H9 (cell line): Measurements from ENCODE around the gene C16orf74. TPM values are rescaled to one million over a fixed set of nuclear protein-coding genes. Genes with fewer than 3 reads are reported as not detected.

ENCODE experiments used
- DNase-seq: peaks from one replicate; pipeline ENCODE4 v3.0.0-alpha.2; 2017
- H2AFZ ChIP-seq: one replicate; pipeline ENCODE4 v1.6.1; 2013; ENCODE audit warnings: mild to moderate bottlenecking, low read length, control low read depth, moderate library complexity
- H2AK5ac ChIP-seq: 2 replicates; pipeline ENCODE4 v1.6.1; 2013; ENCODE audit warnings: low read length, control low read depth, mixed read lengths; ENCODE audit not compliant: insufficient read length
- H2BK120ac ChIP-seq: one replicate; pipeline ENCODE4 v1.6.1; 2013; ENCODE audit warnings: low read depth, mild to moderate bottlenecking, low read length, control low read depth, inconsistent platforms; ENCODE audit not compliant: poor library complexity, severe bottlenecking
- H2BK12ac ChIP-seq: 2 replicates; pipeline ENCODE4 v1.6.1; 2013; ENCODE audit warnings: low read length, control low read depth, mixed read lengths, low read depth; ENCODE audit not compliant: insufficient read length
- H2BK15ac ChIP-seq: 2 replicates; pipeline ENCODE4 v1.6.1; 2013; ENCODE audit warnings: low read depth, low read length, control low read depth
- H2BK20ac ChIP-seq: one replicate; pipeline ENCODE4 v1.6.1; 2013; ENCODE audit warnings: low read depth, mild to moderate bottlenecking, low read length, control low read depth, inconsistent platforms; ENCODE audit not compliant: poor library complexity, severe bottlenecking
- H2BK5ac ChIP-seq: 2 replicates; pipeline ENCODE4 v1.6.1; 2013; ENCODE audit warnings: low read length, control low read depth, mixed read lengths; ENCODE audit not compliant: insufficient read length
- H3K14ac ChIP-seq: 2 replicates; pipeline ENCODE4 v1.6.1; 2013; ENCODE audit warnings: low read length, control low read depth; ENCODE audit not compliant: insufficient read depth
- H3K18ac ChIP-seq: 2 replicates; pipeline ENCODE4 v1.6.1; 2013; ENCODE audit warnings: low read depth, mild to moderate bottlenecking, mixed read lengths, low read length, control low read depth; ENCODE audit not compliant: insufficient read length
- H3K23ac ChIP-seq: 2 replicates; pipeline ENCODE4 v1.6.1; 2013; ENCODE audit warnings: low read length, control low read depth, mixed read lengths, low read depth; ENCODE audit not compliant: insufficient read length
- H3K23me2 ChIP-seq: 2 replicates; pipeline ENCODE4 v1.6.1; 2013; ENCODE audit warnings: low read depth, mild to moderate bottlenecking, mixed read lengths, low read length, control low read depth; ENCODE audit not compliant: insufficient read length, poor library complexity, severe bottlenecking
- H3K27ac ChIP-seq: 2 replicates; pipeline ENCODE4 v1.5.1; 2013; ENCODE audit warnings: low read length, control low read depth, mixed read lengths, low read depth; ENCODE audit not compliant: insufficient read length
- H3K27me3 ChIP-seq: 2 replicates; pipeline ENCODE4 v1.6.1; 2013; ENCODE audit warnings: low read length, control low read depth, inconsistent platforms; ENCODE audit not compliant: insufficient read depth
- H3K4ac ChIP-seq: 2 replicates; pipeline ENCODE4 v1.6.1; 2013; ENCODE audit warnings: low read depth, mild to moderate bottlenecking, control low read depth, inconsistent platforms, low read length, moderate library complexity
- H3K4me1 ChIP-seq: 2 replicates; pipeline ENCODE4 v1.6.1; 2013; ENCODE audit warnings: low read length, control low read depth, inconsistent platforms; ENCODE audit not compliant: insufficient read depth
- H3K4me2 ChIP-seq: 2 replicates; pipeline ENCODE4 v1.6.1; 2013; ENCODE audit warnings: low read length, control low read depth, mixed read lengths; ENCODE audit not compliant: insufficient read length, insufficient read depth
- H3K56ac ChIP-seq: 2 replicates; pipeline ENCODE4 v1.6.1; 2013; ENCODE audit warnings: low read depth, mild to moderate bottlenecking, mixed read lengths, low read length, control low read depth; ENCODE audit not compliant: insufficient read length
- H3K79me1 ChIP-seq: 2 replicates; pipeline ENCODE4 v1.6.1; 2013; ENCODE audit warnings: low read depth, mild to moderate bottlenecking, moderate library complexity, low read length, control low read depth, inconsistent platforms; ENCODE audit not compliant: insufficient read depth, poor library complexity, severe bottlenecking
- H3K79me2 ChIP-seq: 2 replicates; pipeline ENCODE4 v1.6.1; 2013; ENCODE audit warnings: low read length, control low read depth, inconsistent platforms; ENCODE audit not compliant: insufficient read depth
- H3K9ac ChIP-seq: 2 replicates; pipeline ENCODE4 v1.6.1; 2013; ENCODE audit warnings: low read length, control low read depth, mixed read lengths; ENCODE audit not compliant: insufficient read length; ENCODE audit errors: extremely low read depth
- H3K9me3 ChIP-seq: one replicate; pipeline ENCODE4 v1.6.1; 2013; ENCODE audit warnings: low read depth, low read length, inconsistent platforms; ENCODE audit not compliant: control insufficient read depth
- H3T11ph ChIP-seq: one replicate; pipeline ENCODE4 v1.6.1; 2013; ENCODE audit warnings: mild to moderate bottlenecking, low read length, control low read depth, inconsistent platforms
- H4K20me1 ChIP-seq: one replicate; pipeline ENCODE4 v1.6.1; 2013; ENCODE audit not compliant: control insufficient read depth, insufficient read length, insufficient read depth
- H4K5ac ChIP-seq: 2 replicates; pipeline ENCODE4 v1.6.1; 2013; ENCODE audit warnings: low read depth, mild to moderate bottlenecking, mixed read lengths, low read length, control low read depth; ENCODE audit not compliant: insufficient read length
- H4K8ac ChIP-seq: replicated peaks from 2 replicates; pipeline ENCODE4 v1.6.1; 2013; ENCODE audit warnings: low read length, control low read depth, mixed read lengths, low read depth; ENCODE audit not compliant: insufficient read length
- H4K91ac ChIP-seq: 2 replicates; pipeline ENCODE4 v1.6.1; 2013; ENCODE audit warnings: low read depth, mild to moderate bottlenecking, moderate library complexity, mixed read lengths, low read length, control low read depth; ENCODE audit not compliant: insufficient read length
- H3K27ac Mint-ChIP-seq, 3 experiments: 2 replicates in 2 of 3; 3 replicates in 1 of 3; pipeline ENCODE4 v1.8.0; 2020 to 2021; ENCODE audit warnings: mixed read lengths in 3 of 3, mild to moderate bottlenecking in 1 of 3, moderate library complexity in 1 of 3
- H3K27me3 Mint-ChIP-seq: 2 replicates; pipeline ENCODE4 v1.8.0; 2021; ENCODE audit warnings: low read depth, mild to moderate bottlenecking, moderate library complexity, mixed read lengths
- H3K36me3 Mint-ChIP-seq, 3 experiments: 2 replicates in 2 of 3; 3 replicates in 1 of 3; pipeline ENCODE4 v1.8.0; 2020 to 2021; ENCODE audit warnings: low read depth in 3 of 3, mixed read lengths in 3 of 3; ENCODE audit not compliant: insufficient read depth in 1 of 3
- H3K4me1 Mint-ChIP-seq, 2 experiments: 2 replicates each; pipeline ENCODE4 v1.8.0; 2020; ENCODE audit warnings: mixed read lengths in 2 of 2
- H3K4me3 Mint-ChIP-seq, 2 experiments: 2 replicates in 1 of 2; 3 replicates in 1 of 2; pipeline ENCODE4 v1.8.0; 2020 to 2021; ENCODE audit warnings: mild to moderate bottlenecking in 2 of 2, mixed read lengths in 2 of 2, moderate library complexity in 1 of 2
- H3K9me3 Mint-ChIP-seq, 2 experiments: 2 replicates in 1 of 2; 3 replicates in 1 of 2; pipeline ENCODE4 v1.8.0; 2020; ENCODE audit warnings: mild to moderate bottlenecking in 2 of 2, mixed read lengths in 2 of 2, moderate library complexity in 1 of 2
- CTCF ChIP-seq: fragments of 200-600 bp; sonication (generic); conservative IDR thresholded peaks from 3 replicates; pipeline ENCODE4 v1.8.0; 2021; ENCODE audit warnings: antibody characterized with exemption, mild to moderate bottlenecking
- WGBS: extraction: QIAGEN DNeasy Blood & Tissue Kit; methylation state at CpG from one replicate; pipeline ENCODE4 v1.1.7; 2013; ENCODE audit warnings: missing lambda C conversion rate, low lambda C conversion rate, mixed read lengths; ENCODE audit not compliant: insufficient read length; ENCODE audit errors: extremely low coverage; 5-methylcytosine and 5-hydroxymethylcytosine counted together
- total RNA-seq: library from RNA; stranded (reverse); gene quantifications from 2 replicates; pipeline ENCODE4 v1.2.1, GENCODE V29; 2021

Gene C16orf74
- total RNA-seq, 1 experiment from 2014 or later = 5.6 TPM

DNA sequence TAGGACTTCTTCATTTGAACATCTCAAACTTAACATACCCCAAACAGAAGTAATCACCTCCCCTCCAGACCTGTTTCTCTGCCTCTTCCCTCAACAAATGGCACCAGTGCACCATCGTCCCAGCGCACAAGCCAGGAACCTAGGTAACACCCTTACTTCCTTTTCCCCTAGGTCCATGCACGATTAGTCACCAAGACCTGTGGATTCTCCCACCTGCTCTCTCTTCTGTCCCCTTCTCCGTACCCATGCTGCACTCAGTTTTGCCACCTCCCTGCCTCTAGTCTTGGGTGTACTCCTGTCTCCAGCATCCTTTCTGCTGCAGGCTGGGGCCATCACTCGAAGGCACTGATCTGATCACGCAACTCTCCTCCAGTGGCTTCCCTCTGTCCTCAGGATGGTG is 45.3 kb upstream of the C16orf74 start:
- Histone ChIP-seq H2AFZ (no peak overlapping the region), H3K56ac (no peak overlapping the region), H4K20me1 (peaks cover 3% of the 10 kb centered on the region), H3K9me3 (no peaks in the 10 kb centered on the region), H3K4ac (no peak overlapping the region), H3T11ph (no peak overlapping the region), H4K8ac (no peak overlapping the region), H3K27me3 (no peaks in the 10 kb centered on the region), H3K23me2 (peaks cover 13% of the 10 kb centered on the region), H3K9ac (no peak overlapping the region), H3K27ac (no peak overlapping the region), H4K91ac (no peak overlapping the region), H2AK5ac (no peak overlapping the region), H2BK12ac (no peak overlapping the region), H3K23ac (no peak overlapping the region), H3K79me1 (peaks cover 28% of the 10 kb centered on the region), H3K79me2 (peaks cover 43% of the 10 kb centered on the region), H3K18ac (no peak overlapping the region), H3K14ac (no peak overlapping the region), H4K5ac (no peak overlapping the region), H2BK20ac (no peak overlapping the region), H3K4me1 (no peaks in the 10 kb centered on the region; the same call in 1 of the 2 replicates), H3K4me2 (no peak overlapping the region), H2BK120ac (no peak overlapping the region), H2BK5ac (no peak overlapping the region), H2BK15ac (no peak overlapping the region)
- Mint-ChIP-seq H3K4me1 (peaks cover 16 to 18% of the 10 kb centered on the region in 2 experiments), H3K9me3 (peaks cover 0 to 3% of the 10 kb centered on the region in 2 experiments; a peak in 1 of 5 replicates), H3K36me3 (peaks cover 47 to 66% (median 66%) of the 10 kb centered on the region in 3 experiments), H3K27ac (no peak overlapping the region; a peak in 1 of 7 replicates), H3K27me3 (no peaks in the 10 kb centered on the region), H3K4me3 (no peak overlapping the region)
- no peak for DNase-seq
- no CpG with 5 or more reads among the region's 6 CpGs for WGBS
- no peak for TF ChIP-seq CTCF
